H1 (cell line): ENCODE measurements around the gene FBXO46.

Experiments used
- ATF3 ChIP-seq: IDR thresholded peaks from 2 replicates; pipeline ENCODE4 v1.6.1; 2011; ENCODE audit warnings: low read depth, mild to moderate bottlenecking, low read length; ENCODE audit not compliant: insufficient read depth
- CTCF ChIP-seq, 3 experiments: IDR thresholded peaks; 1 replicate in 2 of 3; 2 replicates in 1 of 3; pipeline versions ENCODE4 v1.5.1 to v1.6.1; 2011; ENCODE audit warnings: low read length in 3 of 3, mild to moderate bottlenecking in 3 of 3, inconsistent platforms in 2 of 3, low read depth in 1 of 3, moderate library complexity in 1 of 3; ENCODE audit not compliant: insufficient read depth in 1 of 3; ENCODE audit errors: control extremely low read depth in 1 of 3
- EP300 ChIP-seq, 2 experiments: IDR thresholded peaks; 1 replicate in 1 of 2; 2 replicates in 1 of 2; pipeline ENCODE4 v1.6.1; 2011 to 2012; ENCODE audit warnings: low read depth in 2 of 2, low read length in 2 of 2, mild to moderate bottlenecking in 2 of 2, borderline replicate concordance in 1 of 2, inconsistent platforms in 1 of 2, moderate library complexity in 1 of 2
- EZH2 ChIP-seq: fragments of 200-600 bp; sonication (generic); IDR thresholded peaks from 2 replicates; pipeline ENCODE4 v1.7.1; 2012; ENCODE audit warnings: low read depth, mild to moderate bottlenecking, moderate library complexity, low read length, inconsistent platforms; ENCODE audit not compliant: severe bottlenecking
- JUND ChIP-seq: IDR thresholded peaks from 2 replicates; pipeline ENCODE4 v1.6.1; 2011; ENCODE audit warnings: mild to moderate bottlenecking, improper control_type of control experiment, low read length
- POLR2AphosphoS5 ChIP-seq: IDR thresholded peaks from 2 replicates; pipeline ENCODE4 v1.6.1; 2011; ENCODE audit warnings: low read depth, low read length
- YY1 ChIP-seq: IDR thresholded peaks from 2 replicates; pipeline ENCODE4 v1.6.1; 2011; ENCODE audit warnings: low read depth, mild to moderate bottlenecking, low read length
- TF ChIP-seq, protein P1 (sequence below): IDR thresholded peaks from 2 replicates; pipeline ENCODE4 v1.6.1; 2012; ENCODE audit warnings: inconsistent platforms

DNA sequence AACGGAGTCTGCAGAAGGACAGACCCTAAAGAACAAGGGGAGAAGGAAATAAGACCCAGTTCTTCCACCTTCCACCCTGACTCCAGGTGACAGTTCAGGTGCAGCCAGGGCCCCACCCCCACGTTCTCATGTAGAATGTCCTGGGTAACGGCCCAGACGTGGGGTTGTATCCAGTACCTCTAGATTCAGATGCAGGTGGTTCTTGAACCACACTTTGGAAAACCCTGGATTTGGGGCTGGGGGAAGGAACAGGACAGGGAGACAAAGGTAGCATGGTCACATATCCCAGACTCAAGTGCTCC, 49.4 kb upstream of the FBXO46 start:
- TF ChIP-seq ATF3 (no peak), CTCF (IDR thresholded peaks at IDR 0.05; ENCODE audit: control extremely low read depth in 1 of 3, insufficient read depth in 1 of 3, low read depth in 1 of 3, low read length in 3 of 3) (no peak), POLR2AphosphoS5 (no peak), EP300 (IDR thresholded peaks at IDR 0.05; ENCODE audit: borderline replicate concordance in 1 of 2, low read depth in 2 of 2, low read length in 2 of 2) (no peak), YY1 (no peak), EZH2 (no peak), JUND (no peak)
- TF ChIP-seq, protein P1, sequence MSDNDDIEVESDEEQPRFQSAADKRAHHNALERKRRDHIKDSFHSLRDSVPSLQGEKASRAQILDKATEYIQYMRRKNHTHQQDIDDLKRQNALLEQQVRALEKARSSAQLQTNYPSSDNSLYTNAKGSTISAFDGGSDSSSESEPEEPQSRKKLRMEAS, result no peak
